HepG2 (cell line): Measurements from ENCODE around the gene UBE2O. TPM values are rescaled to one million over a fixed set of nuclear protein-coding genes. Genes with fewer than 3 reads are reported as not detected.

Experiments
- ATF7 ChIP-seq, 2 experiments: fragments of 450-650 bp in 1 of 2; sonication (generic) in 1 of 2; formaldehyde crosslinking in 1 of 2; IDR thresholded peaks; 2 replicates each; pipeline versions ENCODE4 v1.4.0 to v1.6.1; 2016 to 2020; ENCODE audit warnings: antibody characterized with exemption in 1 of 2, mild to moderate bottlenecking in 1 of 2, missing genetic modification reagents in 1 of 2
- BHLHE40 ChIP-seq: IDR thresholded peaks from 2 replicates; pipeline ENCODE4 v1.6.1; 2011; ENCODE audit warnings: low read length, improper control_type of control experiment
- BRCA1 ChIP-seq: sonication (generic); formaldehyde crosslinking; IDR thresholded peaks from 2 replicates; pipeline ENCODE4 v1.4.0; 2020; ENCODE audit warnings: missing genetic modification reagents
- KLF13 ChIP-seq: sonication (generic); formaldehyde crosslinking; IDR thresholded peaks from 2 replicates; pipeline ENCODE4 v1.4.0; 2020; ENCODE audit warnings: mild to moderate bottlenecking, missing genetic modification reagents
- MEIS1 ChIP-seq: sonication (generic); formaldehyde crosslinking; IDR thresholded peaks from 2 replicates; pipeline ENCODE4 v1.9.0; 2021; ENCODE audit warnings: mild to moderate bottlenecking, missing genetic modification reagents, moderate library complexity, borderline replicate concordance
- NFE2L1 ChIP-seq: sonication (generic); formaldehyde crosslinking; IDR thresholded peaks from 2 replicates; pipeline ENCODE4 v1.4.0; 2020; ENCODE audit warnings: missing genetic modification reagents, mild to moderate bottlenecking, borderline replicate concordance
- NFKBIZ ChIP-seq: IDR thresholded peaks from 2 replicates; pipeline ENCODE4 v1.6.1; 2018; ENCODE audit warnings: missing genetic modification reagents, missing compliant biosample characterization
- RAD51 ChIP-seq: fragments of 450-650 bp; IDR thresholded peaks from 2 replicates; pipeline ENCODE4 v1.6.1; 2016; ENCODE audit warnings: borderline replicate concordance
- RBM22 ChIP-seq: fragments of 200-400 bp; formaldehyde crosslinking; optimal IDR thresholded peaks from 2 replicates; pipeline ENCODE3; 2017; ENCODE audit warnings: mild to moderate bottlenecking, low read length, moderate library complexity
- SIX1 ChIP-seq: sonication (generic); formaldehyde crosslinking; IDR thresholded peaks from 2 replicates; pipeline ENCODE4 v1.4.0; 2020; ENCODE audit warnings: missing genetic modification reagents, borderline replicate concordance
- SIX4 ChIP-seq: sonication (generic); formaldehyde crosslinking; IDR thresholded peaks from 2 replicates; pipeline ENCODE4 v1.4.0; 2020; ENCODE audit warnings: missing genetic modification reagents
- TCF12 ChIP-seq, 2 experiments: fragments of 450-650 bp in 1 of 2; sonication (generic) in 1 of 2; formaldehyde crosslinking in 1 of 2; IDR thresholded peaks; 2 replicates each; pipeline versions ENCODE4 v1.6.1 to v1.8.0; 2017 to 2022; ENCODE audit warnings: antibody characterized with exemption in 1 of 2, mild to moderate bottlenecking in 1 of 2, missing genetic modification reagents in 1 of 2, moderate library complexity in 1 of 2
- THAP9 ChIP-seq: sonication (generic); formaldehyde crosslinking; IDR thresholded peaks from 2 replicates; pipeline ENCODE4; 2020; ENCODE audit warnings: missing genetic modification reagents, mild to moderate bottlenecking, borderline replicate concordance
- ZMYM4 ChIP-seq: sonication (generic); formaldehyde crosslinking; IDR thresholded peaks from 2 replicates; pipeline ENCODE4 v1.8.1; 2023; ENCODE audit warnings: mild to moderate bottlenecking, missing genetic modification reagents
- ZNF10 ChIP-seq: sonication (generic); formaldehyde crosslinking; IDR thresholded peaks from 2 replicates; pipeline ENCODE4 v1.4.0; 2020; ENCODE audit warnings: mild to moderate bottlenecking, low read depth, missing genetic modification reagents, borderline replicate concordance
- ZNF30 ChIP-seq: sonication (generic); formaldehyde crosslinking; IDR thresholded peaks from 2 replicates; pipeline ENCODE4 v1.5.0; 2020; ENCODE audit warnings: mild to moderate bottlenecking, missing genetic modification reagents
- ZNF792 ChIP-seq: IDR thresholded peaks from 2 replicates; pipeline ENCODE4 v1.6.1; 2016
- polyA plus RNA-seq, 8 experiments: library from polyadenylated mRNA; depleted of rRNA in 3 of 8; stranded (reverse) in 7 of 8; unstranded in 1 of 8; fragments of >200 nt; fragmentation: Illumina TruSeq in 4 of 8; extraction: Trizol in 4 of 8; gene quantifications; 2 replicates each; pipeline versions ENCODE4 v1.2.1 to v1.2.3, GENCODE V29; 2011 to 2016; ENCODE audit warnings: low read depth in 4 of 8, missing spikeins in 1 of 8, mixed read lengths in 1 of 8; ENCODE audit not compliant: insufficient read depth in 1 of 8
- total RNA-seq, 5 experiments: library from RNA; depleted of rRNA; stranded (reverse); fragments of >200 nt; fragmentation: Illumina TruSeq; extraction: Trizol; gene quantifications; 2 replicates each; pipeline ENCODE4 v1.2.3, GENCODE V29; 2016; ENCODE audit warnings: low read depth in 1 of 5
- TF ChIP-seq, protein P1 (sequence below): sonication (generic); formaldehyde crosslinking; IDR thresholded peaks from 2 replicates; pipeline ENCODE4 v1.9.0; 2022; ENCODE audit warnings: missing genetic modification reagents, mild to moderate bottlenecking, borderline replicate concordance
- TF ChIP-seq, protein P2 (sequence below): sonication (generic); formaldehyde crosslinking; IDR thresholded peaks from 2 replicates; pipeline ENCODE4 v1.4.0; 2020; ENCODE audit warnings: mild to moderate bottlenecking, missing genetic modification reagents
- TF ChIP-seq, protein P3 (sequence below): sonication (generic); formaldehyde crosslinking; IDR thresholded peaks from 2 replicates; pipeline ENCODE4 v1.4.0; 2020; ENCODE audit warnings: mild to moderate bottlenecking, missing genetic modification reagents

UBE2O gene
- total and polyA plus RNA-seq, 2 of the 13 experiments (the other 11 are each of a cell fraction or from before 2014, with no cell fraction given) = 21.5 to 23.5 TPM

GRCh38 chr17:76357597-76358158, 95.3 kb downstream of the UBE2O start (continued):
- TF ChIP-seq ATF7 (IDR thresholded peaks at IDR 0.05) (no peak), ATF7 (CRISPR knock-in tag; IDR thresholded peaks at IDR 0.05) (no peak), MEIS1 (no peak), ZNF30 (CRISPR knock-in tag) (no peak), RBM22 (no peak), SIX4 (no peak), ZMYM4 (no peak), BRCA1 (CRISPR knock-in tag) (no peak), RAD51 (no peak), TCF12 (IDR thresholded peaks at IDR 0.05) (no peak), TCF12 (CRISPR knock-in tag; IDR thresholded peaks at IDR 0.05) (no peak), SIX1 (CRISPR knock-in tag) (no peak), KLF13 (CRISPR knock-in tag) (no peak), NFKBIZ (CRISPR knock-in tag) (no peak), BHLHE40 (no peak), ZNF10 (CRISPR knock-in tag) (no peak), THAP9 (CRISPR knock-in tag) (no peak), ZNF792 (CRISPR knock-in tag) (no peak), NFE2L1 (CRISPR knock-in tag) (no peak)
- TF ChIP-seq, protein P1, sequence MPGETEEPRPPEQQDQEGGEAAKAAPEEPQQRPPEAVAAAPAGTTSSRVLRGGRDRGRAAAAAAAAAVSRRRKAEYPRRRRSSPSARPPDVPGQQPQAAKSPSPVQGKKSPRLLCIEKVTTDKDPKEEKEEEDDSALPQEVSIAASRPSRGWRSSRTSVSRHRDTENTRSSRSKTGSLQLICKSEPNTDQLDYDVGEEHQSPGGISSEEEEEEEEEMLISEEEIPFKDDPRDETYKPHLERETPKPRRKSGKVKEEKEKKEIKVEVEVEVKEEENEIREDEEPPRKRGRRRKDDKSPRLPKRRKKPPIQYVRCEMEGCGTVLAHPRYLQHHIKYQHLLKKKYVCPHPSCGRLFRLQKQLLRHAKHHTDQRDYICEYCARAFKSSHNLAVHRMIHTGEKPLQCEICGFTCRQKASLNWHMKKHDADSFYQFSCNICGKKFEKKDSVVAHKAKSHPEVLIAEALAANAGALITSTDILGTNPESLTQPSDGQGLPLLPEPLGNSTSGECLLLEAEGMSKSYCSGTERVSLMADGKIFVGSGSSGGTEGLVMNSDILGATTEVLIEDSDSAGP (CRISPR knock-in tag) = peak; percentile 27; the same call in 1 of the 2 replicates
- TF ChIP-seq, protein P2, sequence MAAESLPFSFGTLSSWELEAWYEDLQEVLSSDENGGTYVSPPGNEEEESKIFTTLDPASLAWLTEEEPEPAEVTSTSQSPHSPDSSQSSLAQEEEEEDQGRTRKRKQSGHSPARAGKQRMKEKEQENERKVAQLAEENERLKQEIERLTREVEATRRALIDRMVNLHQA = no peak
- TF ChIP-seq, protein P3, sequence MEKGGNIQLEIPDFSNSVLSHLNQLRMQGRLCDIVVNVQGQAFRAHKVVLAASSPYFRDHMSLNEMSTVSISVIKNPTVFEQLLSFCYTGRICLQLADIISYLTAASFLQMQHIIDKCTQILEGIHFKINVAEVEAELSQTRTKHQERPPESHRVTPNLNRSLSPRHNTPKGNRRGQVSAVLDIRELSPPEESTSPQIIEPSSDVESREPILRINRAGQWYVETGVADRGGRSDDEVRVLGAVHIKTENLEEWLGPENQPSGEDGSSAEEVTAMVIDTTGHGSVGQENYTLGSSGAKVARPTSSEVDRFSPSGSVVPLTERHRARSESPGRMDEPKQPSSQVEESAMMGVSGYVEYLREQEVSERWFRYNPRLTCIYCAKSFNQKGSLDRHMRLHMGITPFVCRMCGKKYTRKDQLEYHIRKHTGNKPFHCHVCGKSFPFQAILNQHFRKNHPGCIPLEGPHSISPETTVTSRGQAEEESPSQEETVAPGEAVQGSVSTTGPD (CRISPR knock-in tag) = no peak
